Stimulated activated CD8-positive, alpha-beta memory T cell treated with anti-CD3 and anti-CD28 coated beads, Interleukin-12 subunit alpha, Interleukin-12 subunit beta, amount 100 ng/mL, for 4 hours (primary cell): ENCODE data around the gene HK1.
"Not testable (repeated sequence)": the region's sequence is repeated elsewhere in the genome, so short reads cannot be mapped to it uniquely, and the experiment has no call there.

ENCODE experiments used
- DNase-seq: peaks from one replicate; pipeline ENCODE4 v3.0.0-alpha.2; 2020; ENCODE audit warnings: low read depth

HK1 gene

GRCh38 chr10:69422676-69423075, 144.4 kb downstream of the HK1 start:
- DNase-seq = no peak

GRCh38 chr10:69425041-69425440, 146.7 kb downstream of the HK1 start:
- DNase-seq = no peak

- no peak for DNase-seq
Observed at GRCh38 chr10:69425511-69426298, 147.4 kb downstream of the HK1 start.

- no peak for DNase-seq
Observed at GRCh38 chr10:69426376-69426727, 148.1 kb downstream of the HK1 start.

- no peak for DNase-seq
Observed at GRCh38 chr10:69428165-69428564, 149.9 kb downstream of the HK1 start.

- DNase-seq = no peak
Observed at GRCh38 chr10:69434169-69434568, 155.9 kb downstream of the HK1 start.

GRCh38 chr10:69434926-69435325, 156.6 kb downstream of the HK1 start:
- DNase-seq = no peak

- no peak for DNase-seq
Observed at GRCh38 chr10:69435966-69436520, 157.7 kb downstream of the HK1 start.

GRCh38 chr10:69437321-69438259, 159.3 kb downstream of the HK1 start:
- DNase-seq = no peak

- no peak for DNase-seq
Observed at GRCh38 chr10:69438536-69439349, 160.4 kb downstream of the HK1 start.

GRCh38 chr10:69439350-69439739, 161.0 kb downstream of the HK1 start:
- DNase-seq = no peak

GRCh38 chr10:69439813-69440506, 161.7 kb downstream of the HK1 start:
- DNase-seq = no peak

GRCh38 chr10:69443354-69443753, 165.1 kb downstream of the HK1 start:
- DNase-seq = no peak

GRCh38 chr10:69445041-69445440, 166.7 kb downstream of the HK1 start:
- no peak for DNase-seq

- no peak for DNase-seq
Observed at GRCh38 chr10:69446229-69446628, 167.9 kb downstream of the HK1 start.

- no peak for DNase-seq
Observed at GRCh38 chr10:69446650-69447151, 168.4 kb downstream of the HK1 start.

- DNase-seq = no peak
Observed at GRCh38 chr10:69449841-69450240, 171.5 kb downstream of the HK1 start.

- not testable (repeated sequence) for DNase-seq
Observed at GRCh38 chr10:69450395-69450794, 172.1 kb downstream of the HK1 start.

- DNase-seq = peak; percentile 59
Observed at GRCh38 chr10:69451209-69451783, 173.0 kb downstream of the HK1 start, which contains the start of gene TSPAN15. Gene TSPAN15, plus strand, starts transcription at chr10:69451465. Its CDS starts 130 bp downstream, at chr10:69451595.
